ENCODE results near the gene PCBP2. TPM values are rescaled to one million over a fixed set of nuclear protein-coding genes. Genes with fewer than 3 reads are reported as not detected.

Gene PCBP2
- total and polyA plus RNA-seq, 2 donors (not counting 3 experiments of a cell fraction or from before 2014, with no cell fraction given): 526 to 995 TPM

- Histone ChIP-seq H3K79me2 (ENCODE audit: control insufficient read depth, insufficient read depth, low read length) (no peaks in the 10 kb centered on the region), H3K36me3 (ENCODE audit: control insufficient read depth in 2 of 2, extremely low read depth in 1 of 2, insufficient read depth in 2 of 2, low read length in 2 of 2) (no peaks in the 10 kb centered on the region), H3K27me3 (ENCODE audit: control insufficient read depth in 2 of 2, insufficient read depth in 2 of 2, low read length in 2 of 2) (no peaks in the 10 kb centered on the region), H3K9me1 (replicated peaks; ENCODE audit: control insufficient read depth, extremely low read depth, insufficient read depth, low read length) (no peaks in the 10 kb centered on the region), H3K4me3 (replicated peaks in 1 of 3; ENCODE audit: insufficient read depth in 1 of 3, low read depth in 1 of 3, low read length in 3 of 3) (no peak overlapping the region), H3K4me2 (ENCODE audit: insufficient read depth, low read length) (no peak overlapping the region), H3K4me1 (ENCODE audit: control insufficient read depth, extremely low read depth, insufficient read depth, low read length) (peaks cover 4% of the 10 kb centered on the region), H3K27ac (ENCODE audit: insufficient read depth, low read depth, low read length) (no peak overlapping the region), H2AFZ (ENCODE audit: low read depth, low read length) (no peak overlapping the region), H3K9me3 (replicated peaks; ENCODE audit: control insufficient read depth, insufficient read depth, low read length) (no peaks in the 10 kb centered on the region), H3K9ac (replicated peaks; ENCODE audit: extremely low read depth, insufficient read depth, low read length) (no peak overlapping the region), H4K20me1 (replicated peaks; ENCODE audit: control insufficient read depth, extremely low read depth, insufficient read depth, low read length) (no peaks in the 10 kb centered on the region)
- FAIRE-seq (no peak), DNase-seq (ENCODE audit: low read depth, low spot score) (no peak)
- intact Hi-C loops (cut with micrococcal nuclease): no loop called here
- CTCF ChIA-PET: interaction anchor here (1.0 to 7.6 kb wide), 8 partner anchors 11 to 104 kb away, joined by 4 to 444 read pairs (median 4); partner anchors contain the start of genes AAAS and SP1
- TF ChIP-seq POLR2AphosphoS5 (IDR thresholded peaks at IDR 0.05; ENCODE audit: insufficient read depth, low read depth, low read length) (no peak), EZH2 (IDR thresholded peaks at IDR 0.05; ENCODE audit: borderline replicate concordance, low read depth, low read length, severe bottlenecking) (no peak), POLR2A (IDR thresholded peaks at IDR 0.05; ENCODE audit: low read depth, low read length) (no peak), MYC (IDR thresholded peaks at IDR 0.05; ENCODE audit: low read depth, low read length) (no peak), FOS (IDR thresholded peaks at IDR 0.05; ENCODE audit: borderline replicate concordance, insufficient read depth, low read length) (no peak), JUN (IDR thresholded peaks at IDR 0.05; ENCODE audit: borderline replicate concordance, insufficient read depth, insufficient read length, low read depth) (no peak), GATA2 (IDR thresholded peaks at IDR 0.05; ENCODE audit: insufficient read depth, insufficient read length, low read depth, low read length) (no peak)
- TF ChIP-seq, protein P1, sequence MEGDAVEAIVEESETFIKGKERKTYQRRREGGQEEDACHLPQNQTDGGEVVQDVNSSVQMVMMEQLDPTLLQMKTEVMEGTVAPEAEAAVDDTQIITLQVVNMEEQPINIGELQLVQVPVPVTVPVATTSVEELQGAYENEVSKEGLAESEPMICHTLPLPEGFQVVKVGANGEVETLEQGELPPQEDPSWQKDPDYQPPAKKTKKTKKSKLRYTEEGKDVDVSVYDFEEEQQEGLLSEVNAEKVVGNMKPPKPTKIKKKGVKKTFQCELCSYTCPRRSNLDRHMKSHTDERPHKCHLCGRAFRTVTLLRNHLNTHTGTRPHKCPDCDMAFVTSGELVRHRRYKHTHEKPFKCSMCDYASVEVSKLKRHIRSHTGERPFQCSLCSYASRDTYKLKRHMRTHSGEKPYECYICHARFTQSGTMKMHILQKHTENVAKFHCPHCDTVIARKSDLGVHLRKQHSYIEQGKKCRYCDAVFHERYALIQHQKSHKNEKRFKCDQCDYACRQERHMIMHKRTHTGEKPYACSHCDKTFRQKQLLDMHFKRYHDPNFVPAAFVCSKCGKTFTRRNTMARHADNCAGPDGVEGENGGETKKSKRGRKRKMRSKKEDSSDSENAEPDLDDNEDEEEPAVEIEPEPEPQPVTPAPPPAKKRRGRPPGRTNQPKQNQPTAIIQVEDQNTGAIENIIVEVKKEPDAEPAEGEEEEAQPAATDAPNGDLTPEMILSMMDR (IDR thresholded peaks at IDR 0.05; ENCODE audit: extremely low read depth in 1 of 2, insufficient read depth in 1 of 2, low read depth in 1 of 2, low read length in 2 of 2): no peak
- TF ChIP-seq, protein P2, sequence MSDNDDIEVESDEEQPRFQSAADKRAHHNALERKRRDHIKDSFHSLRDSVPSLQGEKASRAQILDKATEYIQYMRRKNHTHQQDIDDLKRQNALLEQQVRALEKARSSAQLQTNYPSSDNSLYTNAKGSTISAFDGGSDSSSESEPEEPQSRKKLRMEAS (IDR thresholded peaks at IDR 0.05; ENCODE audit: insufficient read depth, insufficient read length): no peak
- dilution Hi-C loops (cut with MboI; ENCODE audit: extremely low pct_ligation_motif_present, low sequenced_read_pairs): no loop called here
- POLR2A ChIA-PET: no interaction called here
- BruUV-seq (replicated peaks): no TSS peak
Measured at GRCh38 chr12:53425515-53426150, 26.3 kb upstream of the PCBP2 start.

All from endothelial cell of umbilical vein (primary cell).